ENCODE measurements around the gene VSNL1.

GRCh38 chr2:17533546-17533945, 7.0 kb upstream of the VSNL1 start:
- no peak for TF ChIP-seq EZH2 (IDR thresholded peaks at IDR 0.05; ENCODE audit: insufficient read depth, poor library complexity, severe bottlenecking)
- no peak for TF ChIP-seq EZH2phosphoT487 (IDR thresholded peaks at IDR 0.05; ENCODE audit: insufficient read depth, low read depth)

All from GM23248 (cell line).